ENCODE data around the gene CD4.
"Not testable (repeated sequence)": the region's sequence is repeated elsewhere in the genome, so short reads cannot be mapped to it uniquely, and the experiment has no call there.

DNA sequence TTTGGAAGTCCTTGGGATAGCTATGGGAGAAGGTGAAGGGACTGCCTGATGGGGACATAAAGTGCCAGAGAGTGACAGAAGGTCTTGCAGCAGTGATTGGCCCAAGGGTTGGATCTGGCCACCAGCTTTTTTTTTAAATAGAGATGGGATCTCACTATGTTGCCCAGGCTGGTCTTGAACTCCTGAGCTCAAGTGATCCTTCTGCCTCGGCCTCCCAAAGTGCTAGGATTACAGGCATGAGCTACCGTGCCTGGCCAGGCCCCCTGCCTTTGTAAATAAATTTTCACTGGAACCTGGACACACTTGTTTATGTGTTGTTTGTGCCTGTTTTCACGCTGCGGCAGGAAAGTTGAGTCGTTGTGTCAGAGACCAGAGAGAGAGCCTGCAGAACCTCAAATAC lies 76.0 kb downstream of the CD4 start:
- TF ChIP-seq, protein P1, sequence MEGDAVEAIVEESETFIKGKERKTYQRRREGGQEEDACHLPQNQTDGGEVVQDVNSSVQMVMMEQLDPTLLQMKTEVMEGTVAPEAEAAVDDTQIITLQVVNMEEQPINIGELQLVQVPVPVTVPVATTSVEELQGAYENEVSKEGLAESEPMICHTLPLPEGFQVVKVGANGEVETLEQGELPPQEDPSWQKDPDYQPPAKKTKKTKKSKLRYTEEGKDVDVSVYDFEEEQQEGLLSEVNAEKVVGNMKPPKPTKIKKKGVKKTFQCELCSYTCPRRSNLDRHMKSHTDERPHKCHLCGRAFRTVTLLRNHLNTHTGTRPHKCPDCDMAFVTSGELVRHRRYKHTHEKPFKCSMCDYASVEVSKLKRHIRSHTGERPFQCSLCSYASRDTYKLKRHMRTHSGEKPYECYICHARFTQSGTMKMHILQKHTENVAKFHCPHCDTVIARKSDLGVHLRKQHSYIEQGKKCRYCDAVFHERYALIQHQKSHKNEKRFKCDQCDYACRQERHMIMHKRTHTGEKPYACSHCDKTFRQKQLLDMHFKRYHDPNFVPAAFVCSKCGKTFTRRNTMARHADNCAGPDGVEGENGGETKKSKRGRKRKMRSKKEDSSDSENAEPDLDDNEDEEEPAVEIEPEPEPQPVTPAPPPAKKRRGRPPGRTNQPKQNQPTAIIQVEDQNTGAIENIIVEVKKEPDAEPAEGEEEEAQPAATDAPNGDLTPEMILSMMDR (IDR thresholded peaks at IDR 0.05 in 4 of 5, conservative IDR thresholded peaks at IDR 0.05 in 1 of 5) = not testable (repeated sequence)
- not testable (repeated sequence) for TF ChIP-seq POLR2A (IDR thresholded peaks at IDR 0.05)
